MCF 10A (cell line): ENCODE results near the gene ACBD4. TPM values are rescaled to one million over a fixed set of nuclear protein-coding genes. Genes with fewer than 3 reads are reported as not detected.

Experiments used
- BruUV-seq: library from RNA; stranded (reverse); fragments of 400-500 nt; replicated peaks from 2 replicates; lab custom pipeline; 2021; lab: Mats Ljungman, UMichigan
- CTCF ChIA-PET: fragments of 300-600 bp; sonication (Branson Sonifier 250); formaldehyde crosslinking; extraction: SDS; loops from one replicate; lab custom pipeline; 2021; ENCODE audit warnings: antibody characterized with exemption, inconsistent platforms; lab: Yijun Ruan, JAX
- POLR2A ChIA-PET: fragments of 300-600, 350-650 bp; sonication (Branson Sonifier 250); formaldehyde crosslinking; extraction: SDS; loops from one replicate; lab custom pipeline; 2020; ENCODE audit warnings: antibody characterized with exemption, inconsistent platforms; lab: Yijun Ruan, JAX
- DNase-seq: peaks from one replicate; pipeline ENCODE4 v3.0.0-alpha.2; 2018; ENCODE audit not compliant: unreplicated experiment
- H3K27ac Mint-ChIP-seq: one replicate; pipeline ENCODE4 v1.8.0; 2022; ENCODE audit warnings: mild to moderate bottlenecking, low read depth, mixed read lengths; ENCODE audit not compliant: unreplicated experiment
- H3K27me3 Mint-ChIP-seq: one replicate; pipeline ENCODE4 v1.8.0; 2022; ENCODE audit warnings: mixed read lengths; ENCODE audit not compliant: insufficient read depth, unreplicated experiment
- H3K36me3 Mint-ChIP-seq: one replicate; pipeline ENCODE4 v1.8.0; 2022; ENCODE audit warnings: mild to moderate bottlenecking, moderate library complexity, mixed read lengths; ENCODE audit not compliant: insufficient read depth, unreplicated experiment
- H3K4me1 Mint-ChIP-seq: one replicate; pipeline ENCODE4 v1.8.0; 2022; ENCODE audit warnings: mixed read lengths; ENCODE audit not compliant: insufficient read depth, unreplicated experiment
- H3K4me3 Mint-ChIP-seq: one replicate; pipeline ENCODE4 v1.8.0; 2022; ENCODE audit warnings: mild to moderate bottlenecking, moderate library complexity, mixed read lengths; ENCODE audit not compliant: unreplicated experiment
- H3K9me3 Mint-ChIP-seq: one replicate; pipeline ENCODE4 v1.8.0; 2022; ENCODE audit warnings: mixed read lengths; ENCODE audit not compliant: unreplicated experiment
- intact Hi-C: fragments of 100-400 bp; cut with micrococcal nuclease; formaldehyde crosslinking; loops from 2 replicates; pipeline ENCODE4 v1.14.1; 2022
- total RNA-seq: library from RNA; stranded (reverse); gene quantifications from 2 replicates; pipeline ENCODE4 v1.2.3, GENCODE V29; 2022
- TF ChIP-seq, protein P1 (sequence below): fragments of 200-600 bp; IDR thresholded peaks from one replicate; pipeline ENCODE4 v1.8.0; 2022; ENCODE audit warnings: antibody characterized with exemption, mild to moderate bottlenecking; ENCODE audit not compliant: unreplicated experiment

The ACBD4 gene
- total RNA-seq, 1 experiment from 2014 or later = 7.8 TPM

DNA sequence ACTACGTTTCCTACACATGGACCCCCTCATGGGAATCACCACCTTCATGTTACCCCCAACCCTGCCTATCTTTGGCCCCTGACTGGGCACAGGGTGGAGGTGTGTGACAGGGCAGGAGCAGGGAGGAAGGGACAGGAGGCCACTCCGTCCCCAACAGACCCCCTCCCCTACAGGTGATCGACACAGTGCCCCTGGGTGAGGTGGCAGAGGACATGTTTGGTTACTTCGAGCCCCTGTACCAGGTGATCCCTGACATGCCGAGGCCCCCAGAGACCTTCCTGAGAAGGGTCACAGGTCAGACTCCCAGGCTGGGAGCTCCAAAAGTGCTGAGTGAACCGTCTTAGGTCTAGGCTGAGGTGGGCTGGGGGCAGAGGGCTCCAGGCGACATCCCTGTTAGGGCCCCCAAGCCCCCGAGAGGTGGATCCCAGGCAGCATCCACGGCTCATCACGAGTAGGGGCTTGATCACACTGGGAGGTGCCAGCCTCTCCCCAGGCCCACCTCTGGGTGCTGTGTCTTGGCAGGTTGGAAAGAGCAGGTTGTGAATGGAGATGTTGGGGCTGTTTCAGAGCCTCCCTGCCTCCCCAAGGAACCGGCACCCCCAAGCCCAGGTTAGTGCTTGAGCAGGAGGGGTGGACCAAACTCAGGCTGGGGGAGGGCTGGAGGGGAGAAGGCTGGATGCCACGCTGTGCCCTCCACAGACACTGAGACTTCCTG is 1.5 kb downstream of the ACBD4 start:
- TF ChIP-seq, protein P1, sequence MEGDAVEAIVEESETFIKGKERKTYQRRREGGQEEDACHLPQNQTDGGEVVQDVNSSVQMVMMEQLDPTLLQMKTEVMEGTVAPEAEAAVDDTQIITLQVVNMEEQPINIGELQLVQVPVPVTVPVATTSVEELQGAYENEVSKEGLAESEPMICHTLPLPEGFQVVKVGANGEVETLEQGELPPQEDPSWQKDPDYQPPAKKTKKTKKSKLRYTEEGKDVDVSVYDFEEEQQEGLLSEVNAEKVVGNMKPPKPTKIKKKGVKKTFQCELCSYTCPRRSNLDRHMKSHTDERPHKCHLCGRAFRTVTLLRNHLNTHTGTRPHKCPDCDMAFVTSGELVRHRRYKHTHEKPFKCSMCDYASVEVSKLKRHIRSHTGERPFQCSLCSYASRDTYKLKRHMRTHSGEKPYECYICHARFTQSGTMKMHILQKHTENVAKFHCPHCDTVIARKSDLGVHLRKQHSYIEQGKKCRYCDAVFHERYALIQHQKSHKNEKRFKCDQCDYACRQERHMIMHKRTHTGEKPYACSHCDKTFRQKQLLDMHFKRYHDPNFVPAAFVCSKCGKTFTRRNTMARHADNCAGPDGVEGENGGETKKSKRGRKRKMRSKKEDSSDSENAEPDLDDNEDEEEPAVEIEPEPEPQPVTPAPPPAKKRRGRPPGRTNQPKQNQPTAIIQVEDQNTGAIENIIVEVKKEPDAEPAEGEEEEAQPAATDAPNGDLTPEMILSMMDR = no peak
- Mint-ChIP-seq H3K27me3 (no peaks in the 10 kb centered on the region), H3K9me3 (no peaks in the 10 kb centered on the region), H3K36me3 (peaks cover 4% of the 10 kb centered on the region), H3K4me1 (peaks cover 5% of the 10 kb centered on the region), H3K4me3 (peak overlapping the region; percentile 79), H3K27ac (no peak overlapping the region)
- no TSS peak for BruUV-seq
- ChIA-PET POLR2A (interaction anchor here (0.6 to 4.8 kb wide), 3 partner anchors 13 to 28 kb away, joined by 4 to 115 read pairs (median 27); partner anchors contain the start of genes HEXIM1 and HEXIM2), CTCF (interaction anchor here (0.8 to 4.9 kb wide), 10 partner anchors 14 to 252 kb away, joined by 3 to 88 read pairs (median 18); partner anchors contain the start of genes FMNL1 and HEXIM1)
- DNase-seq = no peak
- intact Hi-C loops = loop anchor here (5.0 kb wide), 1 partner anchor 715 kb away; no protein-coding TSS in a partner anchor

DNA sequence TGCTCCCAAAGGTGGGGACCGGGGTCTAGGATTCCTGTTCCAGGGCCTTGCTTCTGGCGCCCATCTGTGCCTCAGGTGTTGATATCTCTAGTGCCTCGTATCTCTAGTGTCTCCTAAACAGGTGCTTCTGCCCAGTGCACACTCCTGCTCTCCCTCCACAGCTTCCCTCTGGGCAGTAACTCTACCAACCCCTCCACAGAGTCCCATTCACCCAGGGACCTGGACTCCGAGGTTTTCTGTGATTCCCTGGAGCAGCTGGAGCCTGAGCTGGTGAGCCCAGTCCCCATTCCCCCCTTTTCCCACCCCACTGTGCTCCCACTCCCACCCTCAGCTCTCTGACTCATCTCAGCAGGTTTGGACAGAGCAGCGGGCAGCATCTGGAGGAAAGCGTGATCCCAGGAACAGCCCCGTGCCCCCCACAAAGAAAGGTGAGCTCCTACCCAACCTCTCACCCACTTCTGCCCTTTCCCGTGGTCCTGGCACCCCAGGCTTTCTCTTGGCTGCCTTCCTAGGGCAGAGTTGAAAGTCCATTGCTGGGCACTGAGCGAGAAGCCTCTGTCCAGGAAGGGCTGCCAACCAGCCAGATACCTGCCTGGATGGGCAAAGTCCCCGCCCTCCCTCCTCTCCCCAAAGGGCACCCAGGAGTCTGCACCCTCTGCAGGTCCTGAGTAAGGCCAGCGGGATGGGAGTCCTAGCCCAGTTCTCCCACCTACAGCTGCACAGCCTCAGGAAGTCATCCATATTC is 2.2 kb downstream of the ACBD4 start:
- intact Hi-C loops = loop anchor here (5.0 kb wide), 1 partner anchor 715 kb away; no protein-coding TSS in a partner anchor
- POLR2A ChIA-PET = interaction anchor here (0.6 to 4.0 kb wide), 2 partner anchors 23 to 27 kb away, joined by 4 to 27 read pairs; partner anchors contain the start of gene HEXIM2

DNA sequence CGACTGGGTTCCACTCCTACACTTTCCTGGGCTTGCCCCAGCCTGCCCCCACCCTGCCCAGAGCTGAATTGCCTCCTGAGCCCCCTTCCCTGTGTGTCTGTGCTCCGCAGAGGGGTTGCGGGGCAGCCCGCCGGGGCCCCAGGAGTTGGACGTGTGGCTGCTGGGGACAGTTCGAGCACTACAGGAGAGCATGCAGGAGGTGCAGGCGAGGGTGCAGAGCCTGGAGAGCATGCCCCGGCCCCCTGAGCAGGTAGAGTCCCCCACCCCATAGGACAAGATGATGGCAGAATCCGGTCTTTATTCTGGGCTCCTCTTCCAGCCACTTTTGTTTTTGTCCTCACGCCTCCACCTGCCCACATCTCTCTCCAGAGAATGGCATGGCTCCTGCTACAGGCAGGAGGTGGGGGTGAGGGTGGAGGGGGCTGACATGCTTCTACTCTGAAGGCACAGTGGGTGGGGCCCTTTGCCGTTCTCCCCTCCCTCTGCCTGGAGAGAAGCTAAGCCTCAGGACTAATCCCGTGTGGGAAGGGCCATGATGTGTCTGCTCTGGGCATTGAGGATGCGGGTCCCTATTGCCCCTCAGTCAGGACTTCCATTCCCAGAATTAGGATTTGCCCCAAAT is 3.5 kb downstream of the ACBD4 start:
- CTCF ChIA-PET = interaction anchor here (0.8 to 2.4 kb wide), 5 partner anchors 10 to 97 kb away, joined by 3 to 19 read pairs (median 5); no protein-coding TSS in a partner anchor
- Mint-ChIP-seq H3K27ac (no peak overlapping the region), H3K4me1 (peaks cover 5% of the 10 kb centered on the region), H3K9me3 (no peaks in the 10 kb centered on the region), H3K27me3 (no peaks in the 10 kb centered on the region), H3K4me3 (no peak overlapping the region), H3K36me3 (peaks cover 4% of the 10 kb centered on the region)
- DNase-seq = no peak
- TF ChIP-seq, protein P1 = no peak
- intact Hi-C loops = loop anchor here (5.0 kb wide), 1 partner anchor 713 kb away; no protein-coding TSS in a partner anchor
- BruUV-seq = no TSS peak
- POLR2A ChIA-PET = interaction anchor here (0.7 to 1.4 kb wide), 5 partner anchors 8 to 37 kb away, joined by 3 to 15 read pairs (median 3); partner anchors contain the start of genes HEXIM1 and HEXIM2

More for the DNA sequence above, 2.2 kb downstream of the ACBD4 start:
- H3K9me3 Mint-ChIP-seq = no peaks in the 10 kb centered on the region
- CTCF ChIA-PET = interaction anchor here (0.5 to 3.9 kb wide), 5 partner anchors 13 to 259 kb away, joined by 3 to 88 read pairs (median 4); partner anchors contain the start of gene HEXIM1
- no peak for DNase-seq
- no peaks in the 10 kb centered on the region for H3K27me3 Mint-ChIP-seq
- H3K27ac Mint-ChIP-seq = no peak overlapping the region
- TF ChIP-seq, protein P1 = no peak
- peaks cover 4% of the 10 kb centered on the region for H3K36me3 Mint-ChIP-seq
- BruUV-seq = no TSS peak
- H3K4me1 Mint-ChIP-seq = peaks cover 5% of the 10 kb centered on the region
- no peak overlapping the region for H3K4me3 Mint-ChIP-seq
